SK-N-SH (cell line): ENCODE results near the gene FAM131C. TPM values are rescaled to one million over a fixed set of nuclear protein-coding genes. Genes with fewer than 3 reads are reported as not detected.

Experiments used
- CTCF ChIA-PET: fragments of 300-600, 350-600 bp; formaldehyde crosslinking; extraction: SDS; loops from one replicate; lab custom pipeline; 2021; lab: Yijun Ruan, JAX
- POLR2A ChIA-PET: fragments of 350-600 bp; sonication (Branson Sonifier 250); formaldehyde crosslinking; extraction: SDS; loops from one replicate; lab custom pipeline; 2020; ENCODE audit warnings: antibody characterized with exemption, inconsistent platforms; lab: Yijun Ruan, JAX
- DNase-seq: peaks from one replicate; pipeline ENCODE4 v3.0.0; 2012
- H2AFZ ChIP-seq: fragments of 200-600 bp; sonication (generic); 2 replicates; pipeline ENCODE4 v1.8.1; 2016; ENCODE audit warnings: antibody characterized with exemption, mild to moderate bottlenecking, low read depth
- H3F3A ChIP-seq: fragments of 200-600 bp; sonication (generic); replicated peaks from 2 replicates; pipeline ENCODE3; 2016; ENCODE audit warnings: antibody characterized with exemption, mild to moderate bottlenecking; ENCODE audit not compliant: insufficient read depth
- H3K27ac ChIP-seq, 2 experiments: fragments of 200-500 bp in 1 of 2; fragments of 200-600 bp in 1 of 2; sonication (Bioruptor generic) in 1 of 2; sonication (generic), shearing (Covaris generic) in 1 of 2; 2 replicates each; pipeline versions ENCODE4 v1.5.1 to v1.6.1; 2014 to 2016; ENCODE audit warnings: low read depth in 2 of 2, inconsistent platforms in 1 of 2, low read length in 1 of 2, mild to moderate bottlenecking in 1 of 2, mixed read lengths in 1 of 2
- H3K27me3 ChIP-seq: fragments of 200-600 bp; sonication (generic), shearing (Covaris generic); 2 replicates; pipeline ENCODE4 v1.6.1; 2016; ENCODE audit warnings: mixed run types; ENCODE audit not compliant: insufficient read depth
- H3K36me3 ChIP-seq, 2 experiments: fragments of 200-500 bp in 1 of 2; fragments of 200-600 bp in 1 of 2; sonication (Bioruptor generic) in 1 of 2; sonication (generic) in 1 of 2; replicated peaks in 1 of 2; 2 replicates each; pipeline versions ENCODE3 to v1.5.1; 2014 to 2016; ENCODE audit warnings: low read length in 1 of 2, mild to moderate bottlenecking in 1 of 2; ENCODE audit not compliant: insufficient read depth in 2 of 2, control insufficient read depth in 1 of 2
- H3K4me1 ChIP-seq, 2 experiments: fragments of 200-500 bp in 1 of 2; fragments of 200-600 bp in 1 of 2; sonication (Bioruptor generic) in 1 of 2; sonication (generic), shearing (Covaris generic) in 1 of 2; 2 replicates each; pipeline versions ENCODE4 v1.5.1 to v1.6.1; 2014 to 2016; ENCODE audit warnings: low read depth in 1 of 2, low read length in 1 of 2, mixed run types in 1 of 2; ENCODE audit not compliant: insufficient read depth in 2 of 2, control insufficient read depth in 1 of 2
- H3K4me2 ChIP-seq: fragments of 200-600 bp; sonication (generic), shearing (Covaris generic); 2 replicates; pipeline ENCODE4 v1.6.1; 2017; ENCODE audit warnings: mixed run types
- H3K4me3 ChIP-seq, 2 experiments: fragments of 200-500 bp in 1 of 2; fragments of 200-600 bp in 1 of 2; sonication (Bioruptor generic) in 1 of 2; sonication (generic), shearing (Covaris generic) in 1 of 2; 2 replicates each; pipeline versions ENCODE4 v1.5.1 to v1.8.1; 2014 to 2016; ENCODE audit warnings: low read depth in 2 of 2, inconsistent platforms in 1 of 2, low read length in 1 of 2, mild to moderate bottlenecking in 1 of 2, mixed read lengths in 1 of 2, moderate library complexity in 1 of 2
- H3K79me2 ChIP-seq: fragments of 200-600 bp; sonication (generic); 2 replicates; pipeline ENCODE4 v1.8.1; 2017; ENCODE audit warnings: mild to moderate bottlenecking; ENCODE audit not compliant: insufficient read depth
- H3K9ac ChIP-seq: fragments of 200-600 bp; sonication (generic); 2 replicates; pipeline ENCODE4 v1.6.1; 2017; ENCODE audit warnings: mixed run types
- H3K9me2 ChIP-seq: fragments of 200-600 bp; sonication (generic); 2 replicates; pipeline ENCODE4 v1.6.1; 2017; ENCODE audit warnings: mixed run types
- H3K9me3 ChIP-seq: fragments of 200-600 bp; sonication (generic); 2 replicates; pipeline ENCODE4 v1.6.1; 2017; ENCODE audit warnings: mixed run types, mild to moderate bottlenecking, moderate library complexity
- H4K20me1 ChIP-seq: fragments of 200-600 bp; sonication (generic); 2 replicates; pipeline ENCODE4 v1.6.1; 2017; ENCODE audit warnings: mild to moderate bottlenecking, mixed run types; ENCODE audit not compliant: insufficient read depth
- CTCF ChIP-seq: fragments of 200-600 bp; sonication (generic); IDR thresholded peaks from 2 replicates; pipeline ENCODE4 v1.6.1; 2017; ENCODE audit warnings: antibody characterized with exemption, mild to moderate bottlenecking, moderate library complexity
- ELF1 ChIP-seq: IDR thresholded peaks from 2 replicates; pipeline ENCODE4 v1.4.0; 2012
- EP300 ChIP-seq, 2 experiments: IDR thresholded peaks; 2 replicates each; pipeline versions ENCODE4 v1.4.0 to v1.6.1; 2012; ENCODE audit warnings: borderline replicate concordance in 1 of 2, low read depth in 1 of 2, low read length in 1 of 2
- EZH2phosphoT487 ChIP-seq: fragments of 200-600 bp; sonication (generic); IDR thresholded peaks from 2 replicates; pipeline ENCODE4 v1.6.1; 2017; ENCODE audit warnings: low read depth, mixed run types, mild to moderate bottlenecking, antibody characterized with exemption, moderate library complexity, borderline replicate concordance
- FOSL2 ChIP-seq: IDR thresholded peaks from 2 replicates; pipeline ENCODE4 v1.4.0; 2012; ENCODE audit warnings: low read depth, mild to moderate bottlenecking, moderate library complexity, borderline replicate concordance
- GATA2 ChIP-seq: sonication (generic); formaldehyde crosslinking; IDR thresholded peaks from 2 replicates; pipeline ENCODE4 v1.5.0; 2020; ENCODE audit warnings: mild to moderate bottlenecking, missing genetic modification reagents
- JUND ChIP-seq: IDR thresholded peaks from 2 replicates; pipeline ENCODE4 v1.4.0; 2012
- MEF2A ChIP-seq: IDR thresholded peaks from 2 replicates; pipeline ENCODE4 v1.4.0; 2012; ENCODE audit warnings: low read depth, borderline replicate concordance
- NFIC ChIP-seq: IDR thresholded peaks from 2 replicates; pipeline ENCODE4 v1.4.0; 2012; ENCODE audit warnings: borderline replicate concordance
- NRF1 ChIP-seq: IDR thresholded peaks from 2 replicates; pipeline ENCODE4 v1.6.1; 2012; ENCODE audit warnings: low read depth, mild to moderate bottlenecking, low read length
- RAD21 ChIP-seq: IDR thresholded peaks from 2 replicates; pipeline ENCODE4 v1.6.1; 2012; ENCODE audit warnings: mild to moderate bottlenecking, low read length
- RXRA ChIP-seq: IDR thresholded peaks from 2 replicates; pipeline ENCODE4 v1.4.0; 2012; ENCODE audit warnings: low read depth, mild to moderate bottlenecking, borderline replicate concordance
- SIN3A ChIP-seq: IDR thresholded peaks from 2 replicates; pipeline ENCODE4 v1.6.1; 2012; ENCODE audit warnings: low read depth, mild to moderate bottlenecking, low read length, moderate library complexity, borderline replicate concordance
- SMC3 ChIP-seq: IDR thresholded peaks from 2 replicates; pipeline ENCODE4 v1.6.1; 2012; ENCODE audit warnings: low read depth, low read length, improper control_type of control experiment
- TCF12 ChIP-seq: IDR thresholded peaks from 2 replicates; pipeline ENCODE4 v1.4.0; 2012
- TEAD4 ChIP-seq: IDR thresholded peaks from 2 replicates; pipeline ENCODE4 v1.4.0; 2012; ENCODE audit warnings: mild to moderate bottlenecking, borderline replicate concordance; ENCODE audit not compliant: insufficient read depth
- WGBS: methylation state at CpG from one replicate; pipeline ENCODE4 v1.1.6; 2017; ENCODE audit warnings: low lambda C conversion rate; 5-methylcytosine and 5-hydroxymethylcytosine counted together
- polyA plus RNA-seq, 3 experiments: library from polyadenylated mRNA; depleted of rRNA; stranded (reverse); fragments of >200 nt; gene quantifications; 2 replicates each; pipeline ENCODE4 v1.2.3, GENCODE V29; 2012

FAM131C gene
- polyA plus RNA-seq, 1 of the 3 experiments (the other 2 are of a cell fraction): 1.6 TPM

- no peak for TF ChIP-seq TCF12
- TF ChIP-seq MEF2A: no peak
- no peak for TF ChIP-seq SMC3
- no peak for TF ChIP-seq RAD21
- no peak for TF ChIP-seq GATA2 (CRISPR knock-in tag)
- TF ChIP-seq EP300 (IDR thresholded peaks at IDR 0.05; ENCODE audit: borderline replicate concordance in 1 of 2, low read depth in 1 of 2, low read length in 1 of 2): no peak
- TF ChIP-seq CTCF: no peak
- TF ChIP-seq EZH2phosphoT487: no peak
- TF ChIP-seq FOSL2: no peak
- no peak for TF ChIP-seq RXRA
- no peak for TF ChIP-seq NFIC
- TF ChIP-seq TEAD4: no peak
- no peak for TF ChIP-seq NRF1
- TF ChIP-seq SIN3A: no peak
- TF ChIP-seq ELF1: no peak
- TF ChIP-seq JUND: no peak
- 79% methylated on average over 7 of the region's 7 CpGs for WGBS
- Histone ChIP-seq H4K20me1 (no peaks in the 10 kb centered on the region), H3K4me2 (no peak overlapping the region), H3K4me1 (no peaks in the 10 kb centered on the region; a peak in 1 of 4 replicates), H3K4me3 (no peak overlapping the region), H3F3A (no peaks in the 10 kb centered on the region), H3K9me2 (no peaks in the 10 kb centered on the region), H3K9me3 (no peaks in the 10 kb centered on the region), H2AFZ (no peak overlapping the region), H3K9ac (no peak overlapping the region), H3K79me2 (no peaks in the 10 kb centered on the region), H3K36me3 (no peaks in the 10 kb centered on the region), H3K27ac (no peak overlapping the region), H3K27me3 (no peaks in the 10 kb centered on the region)
- POLR2A ChIA-PET: no interaction called here
- CTCF ChIA-PET: interaction anchor here (0.6 to 4.6 kb wide), 20 partner anchors 8 to 263 kb away, joined by 3 to 58 read pairs (median 7); partner anchors contain the start of genes FAM131C and HSPB7
- no peak for DNase-seq
Observed at GRCh38 chr1:16054598-16055540, 18.6 kb downstream of the FAM131C start.
